Memory B cell (primary cell): ENCODE data around the gene PTGIS.

ENCODE experiments used
- ATAC-seq: fragments of 150-1000 bp; cut with Tn5 transposase; 2 replicates; pipeline ENCODE4 v1.10.0; 2021; ENCODE audit warnings: low read depth, mild to moderate bottlenecking, moderate library complexity
- DNase-seq, 2 donors: peaks; one replicate each; pipeline ENCODE4 v3.0.0; 2022; ENCODE audit warnings: low spot score in 2 of 2
- H3K27ac Mint-ChIP-seq: one replicate; pipeline ENCODE4 v1.8.0; 2022; ENCODE audit warnings: mild to moderate bottlenecking, moderate library complexity, mixed read lengths
- H3K27me3 Mint-ChIP-seq: one replicate; pipeline ENCODE4 v1.8.0; 2022; ENCODE audit warnings: mixed read lengths
- H3K36me3 Mint-ChIP-seq: one replicate; pipeline ENCODE4 v1.8.0; 2022; ENCODE audit warnings: mild to moderate bottlenecking, mixed read lengths
- H3K4me1 Mint-ChIP-seq: one replicate; pipeline ENCODE4 v1.8.0; 2022; ENCODE audit warnings: mixed read lengths
- H3K4me3 Mint-ChIP-seq: one replicate; pipeline ENCODE4 v1.8.0; 2022; ENCODE audit warnings: mild to moderate bottlenecking, moderate library complexity, mixed read lengths
- H3K9me3 Mint-ChIP-seq: one replicate; pipeline ENCODE4 v1.8.0; 2022; ENCODE audit warnings: mixed read lengths

PTGIS gene

GRCh38 chr20:49468412-49468811, 99.5 kb downstream of the PTGIS start:
- Mint-ChIP-seq H3K27me3 (peaks cover 34% of the 10 kb centered on the region), H3K27ac (no peak overlapping the region), H3K4me1 (no peaks in the 10 kb centered on the region), H3K9me3 (no peaks in the 10 kb centered on the region), H3K36me3 (no peaks in the 10 kb centered on the region), H3K4me3 (no peak overlapping the region)
- DNase-seq, result no peak
- no peak for ATAC-seq

- H3K27ac Mint-ChIP-seq, result no peak overlapping the region
- H3K9me3 Mint-ChIP-seq, result no peaks in the 10 kb centered on the region
- H3K4me3 Mint-ChIP-seq, result no peak overlapping the region
- no peaks in the 10 kb centered on the region for H3K4me1 Mint-ChIP-seq
- no peak for ATAC-seq
- H3K27me3 Mint-ChIP-seq, result peaks cover 37% of the 10 kb centered on the region
- DNase-seq, result no peak
- H3K36me3 Mint-ChIP-seq, result no peaks in the 10 kb centered on the region
Measured at GRCh38 chr20:49466114-49466912, 101.6 kb downstream of the PTGIS start.

GRCh38 chr20:49464556-49464955, 103.4 kb downstream of the PTGIS start:
- DNase-seq (no peak), ATAC-seq (no peak)
- Mint-ChIP-seq H3K27ac (no peak overlapping the region), H3K4me3 (no peak overlapping the region), H3K9me3 (no peaks in the 10 kb centered on the region), H3K36me3 (no peaks in the 10 kb centered on the region), H3K27me3 (peaks cover 26% of the 10 kb centered on the region), H3K4me1 (no peaks in the 10 kb centered on the region)

GRCh38 chr20:49462626-49463025, 105.3 kb downstream of the PTGIS start:
- Mint-ChIP-seq H3K27me3 (peaks cover 21% of the 10 kb centered on the region), H3K9me3 (no peaks in the 10 kb centered on the region), H3K36me3 (no peaks in the 10 kb centered on the region), H3K4me1 (no peaks in the 10 kb centered on the region), H3K4me3 (no peak overlapping the region), H3K27ac (no peak overlapping the region)
- no peak for ATAC-seq
- no peak for DNase-seq

- H3K4me1 Mint-ChIP-seq, result no peaks in the 10 kb centered on the region
- DNase-seq (no peak), ATAC-seq (no peak)
- H3K27ac Mint-ChIP-seq, result no peak overlapping the region
- no peaks in the 10 kb centered on the region for H3K36me3 Mint-ChIP-seq
- H3K27me3 Mint-ChIP-seq, result peaks cover 21% of the 10 kb centered on the region
- no peak overlapping the region for H3K4me3 Mint-ChIP-seq
- H3K9me3 Mint-ChIP-seq, result no peaks in the 10 kb centered on the region
Measured at GRCh38 chr20:49461894-49462620, 105.9 kb downstream of the PTGIS start.

GRCh38 chr20:49460916-49461315, 107.0 kb downstream of the PTGIS start:
- no peaks in the 10 kb centered on the region for H3K9me3 Mint-ChIP-seq

GRCh38 chr20:49460131-49460530, 107.8 kb downstream of the PTGIS start:
- no peak for ATAC-seq
- Mint-ChIP-seq H3K27ac (no peak overlapping the region), H3K4me1 (no peaks in the 10 kb centered on the region), H3K36me3 (no peaks in the 10 kb centered on the region), H3K9me3 (no peaks in the 10 kb centered on the region), H3K4me3 (no peak overlapping the region), H3K27me3 (peaks cover 18% of the 10 kb centered on the region)
- DNase-seq, result no peak

More at GRCh38 chr20:49460916-49461315, 107.0 kb downstream of the PTGIS start:
- DNase-seq, result no peak
- no peak for ATAC-seq
- Mint-ChIP-seq H3K36me3 (no peaks in the 10 kb centered on the region), H3K27me3 (peaks cover 21% of the 10 kb centered on the region), H3K4me1 (no peaks in the 10 kb centered on the region), H3K27ac (no peak overlapping the region), H3K4me3 (no peak overlapping the region)

GRCh38 chr20:49459684-49460083, 108.3 kb downstream of the PTGIS start:
- no peak overlapping the region for H3K4me3 Mint-ChIP-seq

GRCh38 chr20:49457444-49457843, 110.5 kb downstream of the PTGIS start:
- ATAC-seq, result no peak
- no peaks in the 10 kb centered on the region for H3K4me1 Mint-ChIP-seq
- no peaks in the 10 kb centered on the region for H3K9me3 Mint-ChIP-seq
- no peak overlapping the region for H3K4me3 Mint-ChIP-seq
- peaks cover 21% of the 10 kb centered on the region for H3K27me3 Mint-ChIP-seq
- no peak for DNase-seq
- no peaks in the 10 kb centered on the region for H3K36me3 Mint-ChIP-seq
- H3K27ac Mint-ChIP-seq, result no peak overlapping the region

More at GRCh38 chr20:49459684-49460083, 108.3 kb downstream of the PTGIS start:
- peaks cover 19% of the 10 kb centered on the region for H3K27me3 Mint-ChIP-seq
- no peaks in the 10 kb centered on the region for H3K4me1 Mint-ChIP-seq
- H3K36me3 Mint-ChIP-seq, result no peaks in the 10 kb centered on the region
- ATAC-seq (no peak), DNase-seq (no peak)
- H3K9me3 Mint-ChIP-seq, result no peaks in the 10 kb centered on the region
- no peak overlapping the region for H3K27ac Mint-ChIP-seq

- no peaks in the 10 kb centered on the region for H3K36me3 Mint-ChIP-seq
- no peak for DNase-seq
- H3K9me3 Mint-ChIP-seq, result no peaks in the 10 kb centered on the region
- ATAC-seq, result no peak
- no peaks in the 10 kb centered on the region for H3K4me1 Mint-ChIP-seq
- peaks cover 24% of the 10 kb centered on the region for H3K27me3 Mint-ChIP-seq
- no peak overlapping the region for H3K27ac Mint-ChIP-seq
- no peak overlapping the region for H3K4me3 Mint-ChIP-seq
Measured at GRCh38 chr20:49456646-49457045, 111.3 kb downstream of the PTGIS start.

GRCh38 chr20:49455691-49456090, 112.2 kb downstream of the PTGIS start:
- DNase-seq, result no peak
- Mint-ChIP-seq H3K4me3 (no peak overlapping the region), H3K9me3 (no peaks in the 10 kb centered on the region), H3K27me3 (peaks cover 23% of the 10 kb centered on the region), H3K27ac (no peak overlapping the region), H3K4me1 (no peaks in the 10 kb centered on the region), H3K36me3 (no peaks in the 10 kb centered on the region)
- no peak for ATAC-seq
